Type B pancreatic cell (in vitro differentiated cells): ENCODE results near the gene TCEAL2. TPM values are rescaled to one million over a fixed set of nuclear protein-coding genes. Genes with fewer than 3 reads are reported as not detected.
"Not testable (repeated sequence)": the region's sequence is repeated elsewhere in the genome, so short reads cannot be mapped to it uniquely, and the experiment has no call there.

Source experiments
- DNase-seq: peaks from one replicate; pipeline ENCODE4 v3.0.0; 2021; ENCODE audit warnings: mixed read lengths; ENCODE audit not compliant: unreplicated experiment; ENCODE audit errors: extremely low spot score
- H3K27ac Mint-ChIP-seq: 2 replicates; pipeline ENCODE4 v1.8.0; 2021; ENCODE audit warnings: mild to moderate bottlenecking, mixed read lengths
- H3K27me3 Mint-ChIP-seq: 2 replicates; pipeline ENCODE4 v1.8.0; 2021; ENCODE audit warnings: mixed read lengths
- H3K36me3 Mint-ChIP-seq: 2 replicates; pipeline ENCODE4 v1.8.0; 2021; ENCODE audit warnings: mixed read lengths
- H3K4me1 Mint-ChIP-seq: one replicate; pipeline ENCODE4 v1.8.0; 2021; ENCODE audit warnings: mixed read lengths; ENCODE audit not compliant: unreplicated experiment
- H3K4me3 Mint-ChIP-seq: 2 replicates; pipeline ENCODE4 v1.8.0; 2021; ENCODE audit warnings: mild to moderate bottlenecking, mixed read lengths
- H3K9me3 Mint-ChIP-seq: 2 replicates; pipeline ENCODE4 v1.8.0; 2021; ENCODE audit warnings: mixed read lengths
- CTCF ChIP-seq: fragments of 200-600 bp; sonication (generic); conservative IDR thresholded peaks from 2 replicates; pipeline ENCODE4 v1.5.0; 2021; ENCODE audit warnings: antibody characterized with exemption, mild to moderate bottlenecking
- long read RNA-seq: library from polyadenylated mRNA; unstranded; transcript quantifications from one replicate; pipeline ENCODE4 v2.0.0, GENCODE V29; 2020
- total RNA-seq: library from RNA; stranded (reverse); gene quantifications from 2 replicates; pipeline ENCODE4 v1.2.1, GENCODE V29; 2021; ENCODE audit warnings: low replicate concordance

The TCEAL2 gene
- total RNA-seq, result 2.8 and 3.1 TPM in 2 replicates
- long read RNA-seq, result 0 reads

GRCh38 chrX:102125436-102125835 lies at the start of gene TCEAL2:
TSS of gene TCEAL2 (plus strand) at chrX:102125679. CDS start at chrX:102126831, 1,152 bp downstream.
- Mint-ChIP-seq H3K4me3 (peak within 1 kb of the TSS; percentile 81), H3K27me3 (peaks cover 41% of the 10 kb centered on the region)
- not testable (repeated sequence) for H3K36me3 Mint-ChIP-seq, H3K9me3 Mint-ChIP-seq, H3K27ac Mint-ChIP-seq, H3K4me1 Mint-ChIP-seq
- DNase-seq, result peak; percentile 60

- Mint-ChIP-seq H3K9me3 (peaks cover 5% of the 10 kb centered on the region), H3K27me3 (no peaks in the 10 kb centered on the region), H3K27ac (no peak overlapping the region), H3K36me3 (no peaks in the 10 kb centered on the region), H3K4me1 (no peaks in the 10 kb centered on the region), H3K4me3 (no peak overlapping the region)
- DNase-seq, result no peak
- no peak for TF ChIP-seq CTCF
Observed at GRCh38 chrX:102077426-102077825, 48.1 kb upstream of the TCEAL2 start.

- H3K4me3 Mint-ChIP-seq, result no peak overlapping the region
- H3K27me3 Mint-ChIP-seq, result no peaks in the 10 kb centered on the region
- no peaks in the 10 kb centered on the region for H3K9me3 Mint-ChIP-seq
- H3K4me1 Mint-ChIP-seq, result no peaks in the 10 kb centered on the region
- TF ChIP-seq CTCF, result no peak
- no peaks in the 10 kb centered on the region for H3K36me3 Mint-ChIP-seq
- H3K27ac Mint-ChIP-seq, result no peak overlapping the region
- DNase-seq, result no peak
Observed at GRCh38 chrX:102085706-102086105, 39.8 kb upstream of the TCEAL2 start.

- Mint-ChIP-seq H3K27ac (no peak overlapping the region), H3K27me3 (no peaks in the 10 kb centered on the region), H3K36me3 (no peaks in the 10 kb centered on the region), H3K4me1 (no peaks in the 10 kb centered on the region), H3K4me3 (no peak overlapping the region), H3K9me3 (peaks cover 6% of the 10 kb centered on the region)
- TF ChIP-seq CTCF, result no peak
- no peak for DNase-seq
Observed at GRCh38 chrX:102113367-102113766, 12.1 kb upstream of the TCEAL2 start.

- Mint-ChIP-seq H3K36me3 (no peaks in the 10 kb centered on the region), H3K9me3 (peaks cover 6% of the 10 kb centered on the region), H3K27me3 (no peaks in the 10 kb centered on the region), H3K4me3 (no peak overlapping the region), H3K4me1 (no peaks in the 10 kb centered on the region), H3K27ac (no peak overlapping the region)
- no peak for TF ChIP-seq CTCF
- no peak for DNase-seq
Observed at GRCh38 chrX:102115748-102116147, 9.7 kb upstream of the TCEAL2 start.

- not testable (repeated sequence) for H3K36me3 Mint-ChIP-seq, H3K27ac Mint-ChIP-seq, DNase-seq, H3K4me1 Mint-ChIP-seq, H3K9me3 Mint-ChIP-seq
- peak overlapping the region; percentile 81 for H3K4me3 Mint-ChIP-seq
- H3K27me3 Mint-ChIP-seq, result peaks cover 41% of the 10 kb centered on the region
Observed at GRCh38 chrX:102125014-102125413, 465 bp upstream of the TCEAL2 start.

GRCh38 chrX:102126080-102126818 lies 770 bp downstream of the TCEAL2 start:
- not testable (repeated sequence) for H3K36me3 Mint-ChIP-seq, DNase-seq, H3K27ac Mint-ChIP-seq, H3K4me1 Mint-ChIP-seq, H3K9me3 Mint-ChIP-seq
- peak overlapping the region; percentile 69 for H3K4me3 Mint-ChIP-seq
- peaks cover 41% of the 10 kb centered on the region for H3K27me3 Mint-ChIP-seq
